ENCODE results near the gene WDPCP. TPM values are rescaled to one million over a fixed set of nuclear protein-coding genes. Genes with fewer than 3 reads are reported as not detected.

The WDPCP gene
- polyA plus RNA-seq, 2 of the 4 experiments (the other 2 are of a cell fraction): 3.0 to 7.6 TPM

GRCh38 chr2:63131196-63131595, 457.1 kb downstream of the WDPCP start (continued):
- TF ChIP-seq PBX3 (IDR thresholded peaks at IDR 0.05) (no peak), ZNF302 (CRISPR knock-in tag; IDR thresholded peaks at IDR 0.05) (no peak), JUNB (IDR thresholded peaks at IDR 0.05) (no peak), KDM1A (IDR thresholded peaks at IDR 0.05; ENCODE audit: low read depth) (no peak), CHD2 (IDR thresholded peaks at IDR 0.05; ENCODE audit: low read length, partially characterized antibody) (no peak), BCL3 (IDR thresholded peaks at IDR 0.05) (no peak)

GRCh38 chr2:63127594-63127993, 460.7 kb downstream of the WDPCP start:
- WGBS (ENCODE audit: missing lambda C conversion rate): 83% methylated on average over 4 of the region's 4 CpGs
- no peak overlapping the region for H3K4me3 ChIP-seq
- H3K27ac ChIP-seq: no peak overlapping the region
- H3K4me2 ChIP-seq: no peak overlapping the region
- ATAC-seq: no peak
- DNase-seq (ENCODE audit: low read depth in 1 of 2, low spot score in 1 of 2): no peak
- ChIA-PET CTCF (no interaction called here), POLR2A (no interaction called here)
- H3K4me1 ChIP-seq: peaks cover 5% of the 10 kb centered on the region; the same call in 1 of the 3 replicates
- H3K9me3 ChIP-seq: peaks cover 7% of the 10 kb centered on the region; the same call in 2 of the 3 replicates
- FAIRE-seq: no peak
- TF ChIP-seq TFCP2L1 (CRISPR knock-in tag; IDR thresholded peaks at IDR 0.05) (no peak), CHD4 (IDR thresholded peaks at IDR 0.05; ENCODE audit: borderline replicate concordance) (no peak), NFE2L2 (conservative IDR thresholded peaks at IDR 0.05; ENCODE audit: low read length) (no peak), ZSCAN20 (CRISPR knock-in tag; IDR thresholded peaks at IDR 0.05) (no peak), RNF2 (IDR thresholded peaks at IDR 0.05; ENCODE audit: borderline replicate concordance, low read depth) (no peak), FOXS1 (CRISPR knock-in tag; IDR thresholded peaks at IDR 0.05) (no peak), GATA3 (IDR thresholded peaks at IDR 0.05; ENCODE audit: borderline replicate concordance) (no peak), PBX3 (IDR thresholded peaks at IDR 0.05) (no peak)

GRCh38 chr2:63124850-63125249, 463.4 kb downstream of the WDPCP start:
- Histone ChIP-seq H3K27ac (no peak overlapping the region), H3K4me3 (no peak overlapping the region), H3K4me2 (no peak overlapping the region), H3K4me1 (peaks cover 5% of the 10 kb centered on the region; the same call in 1 of the 3 replicates), H3K9me3 (no peaks in the 10 kb centered on the region)
- DNase-seq (ENCODE audit: low read depth in 1 of 2, low spot score in 1 of 2) (no peak), FAIRE-seq (no peak), ATAC-seq (no peak)
- TF ChIP-seq ATOH8 (CRISPR knock-in tag; IDR thresholded peaks at IDR 0.05; ENCODE audit: low read depth): no peak
- no peak for TF ChIP-seq BCL3 (IDR thresholded peaks at IDR 0.05)
- TF ChIP-seq SMC3 (IDR thresholded peaks at IDR 0.05): no peak
- no peak for TF ChIP-seq RARB (CRISPR knock-in tag; IDR thresholded peaks at IDR 0.05)
- no peak for TF ChIP-seq ZNF302 (CRISPR knock-in tag; IDR thresholded peaks at IDR 0.05)
- TF ChIP-seq NR3C1 (IDR thresholded peaks at IDR 0.05): no peak
- no peak for TF ChIP-seq MAX (IDR thresholded peaks at IDR 0.05)
- TF ChIP-seq TFCP2L1 (CRISPR knock-in tag; IDR thresholded peaks at IDR 0.05): no peak
- no peak for TF ChIP-seq ELK1 (IDR thresholded peaks at IDR 0.05; ENCODE audit: low read depth, low read length)
- no peak for TF ChIP-seq TP53 (CRISPR knock-in tag; IDR thresholded peaks at IDR 0.05)
- no peak for TF ChIP-seq CEBPB (IDR thresholded peaks at IDR 0.05)
- no peak for TF ChIP-seq HEYL (CRISPR knock-in tag; IDR thresholded peaks at IDR 0.05)
- TF ChIP-seq ZSCAN20 (CRISPR knock-in tag; IDR thresholded peaks at IDR 0.05): no peak
- CTCF ChIA-PET: interaction anchor here (0.5 kb wide), 1 partner anchor 12 kb away, joined by 3 read pairs; no protein-coding TSS in a partner anchor
- POLR2A ChIA-PET: no interaction called here
- WGBS (ENCODE audit: missing lambda C conversion rate): 88% methylated on average over 3 of the region's 3 CpGs

All from A549 (cell line).